Loucy (cell line): ENCODE measurements around the gene DYNC1H1.
"Not testable (repeated sequence)": the region's sequence is repeated elsewhere in the genome, so short reads cannot be mapped to it uniquely, and the experiment has no call there.

Experiments used
- H2AFZ ChIP-seq: fragments of 200-600 bp; sonication (generic); 2 replicates; pipeline ENCODE4 v1.6.0; 2016; ENCODE audit warnings: antibody characterized with exemption, mild to moderate bottlenecking, low read length, moderate library complexity
- H3F3A ChIP-seq: fragments of 200-600 bp; 2 replicates; pipeline ENCODE4 v1.6.0; 2016; ENCODE audit warnings: antibody characterized with exemption, low read depth, mild to moderate bottlenecking
- H3K27me3 ChIP-seq: fragments of 200-600 bp; sonication (generic); 2 replicates; pipeline ENCODE4 v1.6.1; 2014; ENCODE audit warnings: low read length, mild to moderate bottlenecking; ENCODE audit not compliant: insufficient read depth, poor library complexity, severe bottlenecking
- H3K36me3 ChIP-seq: fragments of 200-600 bp; sonication (generic); 2 replicates; pipeline ENCODE4 v1.6.1; 2016; ENCODE audit warnings: low read length; ENCODE audit not compliant: insufficient read depth
- H3K4me1 ChIP-seq: fragments of 200-600 bp; sonication (generic); 2 replicates; pipeline ENCODE4 v1.5.1; 2014; ENCODE audit warnings: low read length, mild to moderate bottlenecking; ENCODE audit not compliant: insufficient read depth, poor library complexity, severe bottlenecking
- H3K4me2 ChIP-seq: fragments of 200-600 bp; sonication (generic); 2 replicates; pipeline ENCODE4 v1.6.0; 2014; ENCODE audit warnings: antibody characterized with exemption, low read length, low read depth, mild to moderate bottlenecking; ENCODE audit not compliant: poor library complexity, severe bottlenecking
- H3K4me3 ChIP-seq: fragments of 200-600 bp; sonication (generic); 2 replicates; pipeline ENCODE4 v1.5.1; 2014; ENCODE audit warnings: low read length, mild to moderate bottlenecking, mixed read lengths; ENCODE audit not compliant: poor library complexity, severe bottlenecking
- H3K79me2 ChIP-seq: fragments of 200-600 bp; sonication (generic); 2 replicates; pipeline ENCODE4 v1.6.1; 2014; ENCODE audit warnings: low read length; ENCODE audit not compliant: insufficient read depth
- H3K9ac ChIP-seq: fragments of 200-600 bp; sonication (generic); 2 replicates; pipeline ENCODE4 v1.6.0; 2014; ENCODE audit warnings: mild to moderate bottlenecking, low read depth, low read length, moderate library complexity; ENCODE audit not compliant: poor library complexity, severe bottlenecking
- H3K9me2 ChIP-seq: fragments of 200-600 bp; sonication (generic); replicated peaks from 2 replicates; pipeline ENCODE4 v1.6.1; 2016; ENCODE audit warnings: low read depth, low read length, mixed read lengths
- H3K9me3 ChIP-seq: fragments of 200-600 bp; sonication (generic); 2 replicates; pipeline ENCODE4 v1.6.1; 2014; ENCODE audit warnings: mild to moderate bottlenecking, antibody characterized with exemption, low read length, low read depth; ENCODE audit not compliant: insufficient read depth
- H4K20me1 ChIP-seq: fragments of 200-600 bp; sonication (generic); 2 replicates; pipeline ENCODE4 v1.6.0; 2014; ENCODE audit warnings: antibody characterized with exemption, low read length, mild to moderate bottlenecking; ENCODE audit not compliant: insufficient read depth, poor library complexity, severe bottlenecking
- EZH2phosphoT487 ChIP-seq: fragments of 200-600 bp; IDR thresholded peaks from 2 replicates; pipeline ENCODE4 v1.6.1; 2018; ENCODE audit warnings: antibody characterized with exemption, mild to moderate bottlenecking, moderate library complexity, borderline replicate concordance
- TF ChIP-seq, protein P1 (sequence below): fragments of 200-600 bp; sonication (generic); conservative IDR thresholded peaks from 2 replicates; pipeline ENCODE4 v1.5.1; 2014; ENCODE audit warnings: mild to moderate bottlenecking, antibody characterized with exemption, low read length

The DYNC1H1 gene

GRCh38 chr14:102063109-102063807 is 98.9 kb downstream of the DYNC1H1 start:
- H3K9me3 ChIP-seq = no peaks in the 10 kb centered on the region
- no peaks in the 10 kb centered on the region for H3K36me3 ChIP-seq
- no peak overlapping the region for H2AFZ ChIP-seq
- no peaks in the 10 kb centered on the region for H3K9me2 ChIP-seq
- H4K20me1 ChIP-seq = no peaks in the 10 kb centered on the region
- H3F3A ChIP-seq = no peaks in the 10 kb centered on the region
- no peaks in the 10 kb centered on the region for H3K27me3 ChIP-seq
- H3K79me2 ChIP-seq = no peaks in the 10 kb centered on the region
- H3K4me3 ChIP-seq = no peak overlapping the region
- H3K4me1 ChIP-seq = no peaks in the 10 kb centered on the region
- H3K9ac ChIP-seq = no peak overlapping the region
- no peak for TF ChIP-seq EZH2phosphoT487
- TF ChIP-seq, protein P1, sequence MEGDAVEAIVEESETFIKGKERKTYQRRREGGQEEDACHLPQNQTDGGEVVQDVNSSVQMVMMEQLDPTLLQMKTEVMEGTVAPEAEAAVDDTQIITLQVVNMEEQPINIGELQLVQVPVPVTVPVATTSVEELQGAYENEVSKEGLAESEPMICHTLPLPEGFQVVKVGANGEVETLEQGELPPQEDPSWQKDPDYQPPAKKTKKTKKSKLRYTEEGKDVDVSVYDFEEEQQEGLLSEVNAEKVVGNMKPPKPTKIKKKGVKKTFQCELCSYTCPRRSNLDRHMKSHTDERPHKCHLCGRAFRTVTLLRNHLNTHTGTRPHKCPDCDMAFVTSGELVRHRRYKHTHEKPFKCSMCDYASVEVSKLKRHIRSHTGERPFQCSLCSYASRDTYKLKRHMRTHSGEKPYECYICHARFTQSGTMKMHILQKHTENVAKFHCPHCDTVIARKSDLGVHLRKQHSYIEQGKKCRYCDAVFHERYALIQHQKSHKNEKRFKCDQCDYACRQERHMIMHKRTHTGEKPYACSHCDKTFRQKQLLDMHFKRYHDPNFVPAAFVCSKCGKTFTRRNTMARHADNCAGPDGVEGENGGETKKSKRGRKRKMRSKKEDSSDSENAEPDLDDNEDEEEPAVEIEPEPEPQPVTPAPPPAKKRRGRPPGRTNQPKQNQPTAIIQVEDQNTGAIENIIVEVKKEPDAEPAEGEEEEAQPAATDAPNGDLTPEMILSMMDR = peak; percentile 63
- no peak overlapping the region for H3K4me2 ChIP-seq

DNA sequence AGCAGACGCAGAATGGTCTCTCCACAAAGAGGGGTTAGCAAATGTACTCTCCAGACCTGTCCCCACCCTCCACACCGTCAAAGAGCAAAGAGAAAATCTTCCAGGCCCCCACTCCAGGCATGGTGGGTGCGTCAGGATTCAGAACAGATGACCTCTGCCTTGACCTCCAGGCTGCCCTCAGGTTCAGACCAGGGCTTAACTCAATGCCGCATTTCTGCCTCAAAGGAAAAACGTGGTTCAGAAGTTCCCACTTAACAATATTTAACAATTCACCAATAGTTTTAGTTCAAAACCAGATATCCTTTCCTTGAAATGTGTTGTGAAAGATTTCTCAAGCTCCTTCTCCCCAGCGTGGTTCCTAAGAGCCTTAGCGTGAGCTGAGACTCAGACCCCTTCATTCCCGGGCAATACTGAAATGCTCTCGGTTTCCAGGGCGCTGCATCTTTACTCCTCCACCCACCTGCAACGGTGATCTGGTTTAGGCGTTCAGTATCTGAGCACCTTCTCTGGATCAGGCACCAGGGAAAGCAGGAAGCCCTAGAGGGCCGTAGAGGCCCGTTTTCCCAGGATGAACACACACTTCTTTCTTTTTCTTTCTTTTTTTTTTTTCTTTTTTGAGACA is 99.5 kb downstream of the DYNC1H1 start:
- Histone ChIP-seq H3F3A (no peaks in the 10 kb centered on the region), H3K9ac (no peak overlapping the region), H2AFZ (0 out of 2 replicates have a peak overlapping the region, but pooled peaks have one; percentile 19), H3K79me2 (no peaks in the 10 kb centered on the region), H3K4me1 (no peaks in the 10 kb centered on the region), H3K4me2 (no peak overlapping the region), H3K36me3 (no peaks in the 10 kb centered on the region), H3K27me3 (no peaks in the 10 kb centered on the region), H3K9me2 (no peaks in the 10 kb centered on the region), H3K4me3 (no peak overlapping the region), H4K20me1 (no peaks in the 10 kb centered on the region), H3K9me3 (no peaks in the 10 kb centered on the region)
- TF ChIP-seq, protein P1 = no peak
- no peak for TF ChIP-seq EZH2phosphoT487

DNA sequence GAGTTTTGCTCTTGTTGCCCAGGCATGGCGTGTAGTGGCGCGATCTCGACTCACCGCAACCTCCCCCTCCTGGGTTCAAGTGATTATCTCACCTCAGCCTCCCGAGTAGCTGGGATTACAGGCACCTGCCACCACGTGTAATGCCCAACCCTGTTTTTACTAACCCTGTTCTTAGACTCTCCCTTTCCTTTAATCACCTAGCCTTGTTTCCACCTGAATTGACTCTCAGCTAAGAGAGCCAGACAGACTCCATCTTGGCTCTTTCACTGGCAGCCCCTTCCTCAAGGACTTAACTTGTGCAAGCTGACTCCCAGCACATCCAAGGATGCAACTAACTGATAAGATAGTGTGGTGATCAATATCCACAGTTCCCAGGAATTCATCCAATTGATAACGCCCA is 100.2 kb downstream of the DYNC1H1 start:
- not testable (repeated sequence) for H3F3A ChIP-seq, H3K36me3 ChIP-seq, H3K9me2 ChIP-seq

More for the DNA sequence above, 100.2 kb downstream of the DYNC1H1 start:
- not testable (repeated sequence) for H2AFZ ChIP-seq, H3K79me2 ChIP-seq, H4K20me1 ChIP-seq, H3K9me3 ChIP-seq, H3K4me2 ChIP-seq, H3K4me3 ChIP-seq, H3K4me1 ChIP-seq, H3K9ac ChIP-seq, H3K27me3 ChIP-seq
